Thyroid gland (tissue), 4 donors: ENCODE measurements around the gene C10orf71.

Source experiments
- CTCF ChIP-seq, 6 experiments: fragments of 200-600 bp in 3 of 6; fragments of 450-650 bp in 3 of 6; sonication (generic) in 3 of 6; IDR thresholded peaks; one replicate each; pipeline ENCODE4 v1.5.1; 2016 to 2019; ENCODE audit warnings: antibody characterized with exemption in 6 of 6, mild to moderate bottlenecking in 2 of 6, inconsistent platforms in 1 of 6, moderate library complexity in 1 of 6
- POLR2A ChIP-seq, 2 donors: fragments of 450-650 bp; IDR thresholded peaks; one replicate each; pipeline ENCODE4 v1.6.1; 2017; ENCODE audit warnings: antibody characterized with exemption in 2 of 2, mild to moderate bottlenecking in 2 of 2, moderate library complexity in 1 of 2

GRCh38 chr10:49275896-49276295 lies 23.1 kb upstream of the C10orf71 start:
- TF ChIP-seq CTCF (IDR thresholded peaks at IDR 0.05) (no peak), POLR2A (IDR thresholded peaks at IDR 0.05) (no peak)
